CD4-positive, alpha-beta T cell treated with Interleukin-15 for 4 hours (primary cell): ENCODE data around the gene CDK16.

Experiments used
- DNase-seq: peaks from one replicate; pipeline ENCODE4 v3.0.0-alpha.2; 2020; ENCODE audit warnings: low spot score

Gene CDK16

GRCh38 chrX:47209508-47210238 lies 8.8 kb upstream of the CDK16 start:
- DNase-seq, result no peak

- DNase-seq, result no peak
These were observed 7.6 kb upstream of the CDK16 start for GRCh38 chrX:47210661-47211425.

GRCh38 chrX:47212381-47213293 lies 5.8 kb upstream of the CDK16 start:
- no peak for DNase-seq

- DNase-seq, result no peak
These were observed 3.9 kb upstream of the CDK16 start for GRCh38 chrX:47214435-47215077.

GRCh38 chrX:47215291-47215900 lies 3.1 kb upstream of the CDK16 start:
- DNase-seq, result no peak

- no peak for DNase-seq
These were observed 2.0 kb upstream of the CDK16 start for GRCh38 chrX:47216393-47216925.

GRCh38 chrX:47217121-47217851 lies 1.2 kb upstream of the CDK16 start:
- peak; percentile 17 for DNase-seq

- DNase-seq, result peak; percentile 97
These were observed 615 bp upstream of the CDK16 start for GRCh38 chrX:47217852-47218279.

GRCh38 chrX:47218920-47219815 lies 687 bp downstream of the CDK16 start:
- DNase-seq, result peak; percentile 16

GRCh38 chrX:47221756-47222155 lies 3.3 kb downstream of the CDK16 start:
- no peak for DNase-seq

- DNase-seq, result no peak
These were observed 4.4 kb downstream of the CDK16 start for GRCh38 chrX:47222751-47223350.

- DNase-seq, result no peak
These were observed 5.2 kb downstream of the CDK16 start for GRCh38 chrX:47223476-47224250.

GRCh38 chrX:47224266-47224895 lies 5.9 kb downstream of the CDK16 start:
- no peak for DNase-seq

GRCh38 chrX:47224896-47225290 lies 6.4 kb downstream of the CDK16 start:
- DNase-seq, result no peak

GRCh38 chrX:47226071-47226470 lies 7.6 kb downstream of the CDK16 start:
- no peak for DNase-seq

GRCh38 chrX:47226531-47227333 lies 8.3 kb downstream of the CDK16 start:
- DNase-seq, result no peak

GRCh38 chrX:47227334-47227583 lies 8.8 kb downstream of the CDK16 start:
- DNase-seq, result no peak
